HL-60 (cell line): ENCODE results near the gene COPG2.

Experiments
- DNase-seq, 2 experiments: peaks; one replicate each; pipeline ENCODE4 v3.0.0-alpha.2; 2010 to 2020; ENCODE audit warnings: low read depth in 1 of 2, low spot score in 1 of 2
- H3K27ac ChIP-seq: fragments of 250-450 bp; sonication (Bioruptor Pico); replicated peaks from 2 replicates; pipeline ENCODE4 v1.5.1; 2020; ENCODE audit warnings: mild to moderate bottlenecking, moderate library complexity
- H3K27me3 ChIP-seq: fragments of 250-450 bp; sonication (Bioruptor Pico); 2 replicates; pipeline ENCODE4 v1.5.1; 2021; ENCODE audit warnings: mild to moderate bottlenecking, moderate library complexity; ENCODE audit not compliant: insufficient read depth, poor library complexity, severe bottlenecking
- H3K4me3 ChIP-seq: replicated peaks from 2 replicates; pipeline ENCODE4 v1.5.1; 2011; ENCODE audit warnings: mild to moderate bottlenecking, control low read depth, low read length; ENCODE audit not compliant: insufficient read depth
- GABPA ChIP-seq: IDR thresholded peaks from 2 replicates; pipeline ENCODE4 v1.6.1; 2012; ENCODE audit warnings: low read depth
- POLR2AphosphoS5 ChIP-seq: IDR thresholded peaks from 2 replicates; pipeline ENCODE4 v1.6.1; 2012; ENCODE audit warnings: low read depth
- SPI1 ChIP-seq: IDR thresholded peaks from 2 replicates; pipeline ENCODE4 v1.6.1; 2012; ENCODE audit warnings: low read depth, mild to moderate bottlenecking, borderline replicate concordance
- TF ChIP-seq, protein P1 (sequence below): IDR thresholded peaks from one replicate; pipeline ENCODE4 v1.5.1; 2011; ENCODE audit warnings: low read length, control low read depth, inconsistent platforms; ENCODE audit not compliant: insufficient read depth
- TF ChIP-seq, protein P2 (sequence below): IDR thresholded peaks from 2 replicates; pipeline ENCODE4 v1.6.1; 2012; ENCODE audit warnings: low read depth; ENCODE audit not compliant: insufficient replicate concordance

Gene COPG2

DNA sequence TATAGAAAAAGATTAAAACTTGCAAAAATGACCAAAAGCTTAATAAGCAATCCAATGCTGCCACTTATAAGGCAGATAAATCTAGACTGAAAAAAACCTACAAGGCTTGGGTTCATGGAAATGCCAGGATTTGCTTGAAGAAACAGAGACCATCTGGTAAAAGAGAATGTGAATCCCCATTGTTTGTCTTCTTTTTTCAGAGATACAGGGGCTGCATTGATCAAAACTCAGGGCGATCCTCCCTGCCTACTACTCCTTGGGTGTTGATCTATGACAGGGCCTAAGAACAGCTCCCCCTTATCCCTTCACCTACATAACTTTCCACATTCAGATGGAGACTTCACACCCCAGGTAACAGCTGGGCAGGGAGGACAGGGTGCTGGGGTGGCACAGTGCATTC, 21.1 kb upstream of the COPG2 start:
- DNase-seq = no peak
- no peak for TF ChIP-seq GABPA
- no peak for TF ChIP-seq SPI1
- no peak for TF ChIP-seq POLR2AphosphoS5
- TF ChIP-seq, protein P1, sequence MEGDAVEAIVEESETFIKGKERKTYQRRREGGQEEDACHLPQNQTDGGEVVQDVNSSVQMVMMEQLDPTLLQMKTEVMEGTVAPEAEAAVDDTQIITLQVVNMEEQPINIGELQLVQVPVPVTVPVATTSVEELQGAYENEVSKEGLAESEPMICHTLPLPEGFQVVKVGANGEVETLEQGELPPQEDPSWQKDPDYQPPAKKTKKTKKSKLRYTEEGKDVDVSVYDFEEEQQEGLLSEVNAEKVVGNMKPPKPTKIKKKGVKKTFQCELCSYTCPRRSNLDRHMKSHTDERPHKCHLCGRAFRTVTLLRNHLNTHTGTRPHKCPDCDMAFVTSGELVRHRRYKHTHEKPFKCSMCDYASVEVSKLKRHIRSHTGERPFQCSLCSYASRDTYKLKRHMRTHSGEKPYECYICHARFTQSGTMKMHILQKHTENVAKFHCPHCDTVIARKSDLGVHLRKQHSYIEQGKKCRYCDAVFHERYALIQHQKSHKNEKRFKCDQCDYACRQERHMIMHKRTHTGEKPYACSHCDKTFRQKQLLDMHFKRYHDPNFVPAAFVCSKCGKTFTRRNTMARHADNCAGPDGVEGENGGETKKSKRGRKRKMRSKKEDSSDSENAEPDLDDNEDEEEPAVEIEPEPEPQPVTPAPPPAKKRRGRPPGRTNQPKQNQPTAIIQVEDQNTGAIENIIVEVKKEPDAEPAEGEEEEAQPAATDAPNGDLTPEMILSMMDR = no peak
- TF ChIP-seq, protein P2, sequence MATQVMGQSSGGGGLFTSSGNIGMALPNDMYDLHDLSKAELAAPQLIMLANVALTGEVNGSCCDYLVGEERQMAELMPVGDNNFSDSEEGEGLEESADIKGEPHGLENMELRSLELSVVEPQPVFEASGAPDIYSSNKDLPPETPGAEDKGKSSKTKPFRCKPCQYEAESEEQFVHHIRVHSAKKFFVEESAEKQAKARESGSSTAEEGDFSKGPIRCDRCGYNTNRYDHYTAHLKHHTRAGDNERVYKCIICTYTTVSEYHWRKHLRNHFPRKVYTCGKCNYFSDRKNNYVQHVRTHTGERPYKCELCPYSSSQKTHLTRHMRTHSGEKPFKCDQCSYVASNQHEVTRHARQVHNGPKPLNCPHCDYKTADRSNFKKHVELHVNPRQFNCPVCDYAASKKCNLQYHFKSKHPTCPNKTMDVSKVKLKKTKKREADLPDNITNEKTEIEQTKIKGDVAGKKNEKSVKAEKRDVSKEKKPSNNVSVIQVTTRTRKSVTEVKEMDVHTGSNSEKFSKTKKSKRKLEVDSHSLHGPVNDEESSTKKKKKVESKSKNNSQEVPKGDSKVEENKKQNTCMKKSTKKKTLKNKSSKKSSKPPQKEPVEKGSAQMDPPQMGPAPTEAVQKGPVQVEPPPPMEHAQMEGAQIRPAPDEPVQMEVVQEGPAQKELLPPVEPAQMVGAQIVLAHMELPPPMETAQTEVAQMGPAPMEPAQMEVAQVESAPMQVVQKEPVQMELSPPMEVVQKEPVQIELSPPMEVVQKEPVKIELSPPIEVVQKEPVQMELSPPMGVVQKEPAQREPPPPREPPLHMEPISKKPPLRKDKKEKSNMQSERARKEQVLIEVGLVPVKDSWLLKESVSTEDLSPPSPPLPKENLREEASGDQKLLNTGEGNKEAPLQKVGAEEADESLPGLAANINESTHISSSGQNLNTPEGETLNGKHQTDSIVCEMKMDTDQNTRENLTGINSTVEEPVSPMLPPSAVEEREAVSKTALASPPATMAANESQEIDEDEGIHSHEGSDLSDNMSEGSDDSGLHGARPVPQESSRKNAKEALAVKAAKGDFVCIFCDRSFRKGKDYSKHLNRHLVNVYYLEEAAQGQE = no peak
- no peak overlapping the region for H3K27ac ChIP-seq
- no peak overlapping the region for H3K4me3 ChIP-seq
- H3K27me3 ChIP-seq = no peaks in the 10 kb centered on the region

DNA sequence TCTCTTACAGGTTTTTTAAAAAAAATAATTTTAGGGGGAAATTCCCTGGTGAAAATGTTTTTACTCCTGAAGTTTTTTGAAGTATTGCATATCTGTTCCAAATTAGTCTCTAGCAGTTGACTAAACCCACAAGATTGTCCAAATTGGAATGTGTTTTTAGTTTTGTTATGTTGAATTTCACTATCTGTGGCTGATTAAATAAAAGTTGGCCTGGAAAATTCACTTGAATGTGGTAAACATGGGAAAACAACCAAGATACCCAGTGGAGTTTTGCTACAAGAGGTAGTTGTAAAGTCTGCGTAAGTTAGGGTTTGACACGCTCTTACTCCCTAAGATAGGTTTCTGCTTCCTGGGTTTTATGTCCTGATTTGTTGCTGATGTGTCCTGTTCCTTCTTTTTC, 14.5 kb upstream of the COPG2 start:
- no peak overlapping the region for H3K4me3 ChIP-seq
- DNase-seq = no peak
- no peak overlapping the region for H3K27ac ChIP-seq
- H3K27me3 ChIP-seq = no peaks in the 10 kb centered on the region
- TF ChIP-seq POLR2AphosphoS5 (no peak), GABPA (no peak), SPI1 (no peak)
- TF ChIP-seq, protein P2 = no peak
- TF ChIP-seq, protein P1 = no peak

DNA sequence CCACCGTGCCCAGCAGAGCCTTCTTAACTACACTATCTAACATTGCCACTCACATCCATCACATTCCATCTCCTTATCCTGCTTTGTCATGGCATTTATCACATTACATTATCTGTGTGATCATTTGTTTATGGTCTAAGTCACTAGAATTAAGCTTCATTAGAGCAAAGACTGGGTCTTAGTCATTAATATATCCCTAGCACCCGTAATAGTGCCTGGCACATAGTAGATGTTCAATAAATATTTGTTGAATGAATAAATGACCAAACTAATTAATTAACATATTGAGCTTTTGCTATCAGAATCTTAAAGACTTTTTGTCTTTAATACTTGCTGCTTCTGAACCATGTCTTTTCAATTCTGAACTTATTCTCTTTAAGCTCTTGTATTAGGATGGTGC, 5.9 kb upstream of the COPG2 start:
- H3K4me3 ChIP-seq = no peak overlapping the region
- no peak for TF ChIP-seq SPI1
- no peak for TF ChIP-seq GABPA
- TF ChIP-seq, protein P2 = no peak
- TF ChIP-seq, protein P1 = no peak
- no peak for TF ChIP-seq POLR2AphosphoS5
- H3K27me3 ChIP-seq = no peaks in the 10 kb centered on the region
- no peak for DNase-seq
- H3K27ac ChIP-seq = no peak overlapping the region
